GM19397 (cell line): ENCODE data around the gene SIL1.
"Not testable (repeated sequence)": the region's sequence is repeated elsewhere in the genome, so short reads cannot be mapped to it uniquely, and the experiment has no call there.

Experiments
- ATAC-seq: cut with Tn5 transposase; IDR thresholded peaks from one replicate; pipeline ENCODE4 v1.9.1; 2021; ENCODE audit warnings: mild to moderate bottlenecking, moderate library complexity; ENCODE audit not compliant: unreplicated experiment

SIL1 gene

GRCh38 chr5:139113892-139114291 lies 84.3 kb downstream of the SIL1 start:
- no peak for ATAC-seq

- ATAC-seq, result not testable (repeated sequence)
Observed at GRCh38 chr5:139112362-139112761, 85.8 kb downstream of the SIL1 start.

- no peak for ATAC-seq
Observed at GRCh38 chr5:139110526-139111168, 87.5 kb downstream of the SIL1 start.

GRCh38 chr5:139108063-139108824 lies 89.9 kb downstream of the SIL1 start:
- ATAC-seq, result no peak

GRCh38 chr5:139105621-139106071 lies 92.5 kb downstream of the SIL1 start:
- no peak for ATAC-seq

- no peak for ATAC-seq
Observed at GRCh38 chr5:139104577-139105276, 93.4 kb downstream of the SIL1 start.

GRCh38 chr5:139103762-139104161 lies 94.4 kb downstream of the SIL1 start:
- no peak for ATAC-seq

- no peak for ATAC-seq
Observed at GRCh38 chr5:139100825-139101224, 97.3 kb downstream of the SIL1 start.

- peak; percentile 82 for ATAC-seq
Observed at GRCh38 chr5:139094154-139095131, 103.7 kb downstream of the SIL1 start.

- no peak for ATAC-seq
Observed at GRCh38 chr5:139092741-139093343, 105.3 kb downstream of the SIL1 start.

- no peak for ATAC-seq
Observed at GRCh38 chr5:139091439-139092156, 106.6 kb downstream of the SIL1 start.

GRCh38 chr5:139090581-139090980 lies 107.6 kb downstream of the SIL1 start:
- no peak for ATAC-seq

- ATAC-seq, result no peak
Observed at GRCh38 chr5:139088024-139088423, 110.1 kb downstream of the SIL1 start.

GRCh38 chr5:139082813-139083498 lies 115.2 kb downstream of the SIL1 start:
- ATAC-seq, result no peak

- ATAC-seq, result no peak
Observed at GRCh38 chr5:139079991-139080610, 118.1 kb downstream of the SIL1 start.

- ATAC-seq, result no peak
Observed at GRCh38 chr5:139079225-139079990, 118.8 kb downstream of the SIL1 start.

- ATAC-seq, result no peak
Observed at GRCh38 chr5:139078345-139078744, 119.8 kb downstream of the SIL1 start.

- no peak for ATAC-seq
Observed at GRCh38 chr5:139077899-139078298, 120.3 kb downstream of the SIL1 start.
